ENCODE data around the gene ABTB2.

Gene ABTB2

GRCh38 chr11:34280945-34281872 is 76.6 kb downstream of the ABTB2 start:
- no peak for DNase-seq

GRCh38 chr11:34278693-34279297 is 79.0 kb downstream of the ABTB2 start:
- no peak for DNase-seq

- DNase-seq = no peak
Measured at GRCh38 chr11:34278175-34278574, 79.6 kb downstream of the ABTB2 start.

- DNase-seq = no peak
Measured at GRCh38 chr11:34277171-34277570, 80.6 kb downstream of the ABTB2 start.

GRCh38 chr11:34276352-34276864 is 81.4 kb downstream of the ABTB2 start:
- DNase-seq = no peak

- no peak for DNase-seq
Measured at GRCh38 chr11:34275486-34275885, 82.3 kb downstream of the ABTB2 start.

- no peak for DNase-seq
Measured at GRCh38 chr11:34274712-34275398, 83.0 kb downstream of the ABTB2 start.

GRCh38 chr11:34273099-34273498 is 84.7 kb downstream of the ABTB2 start:
- no peak for DNase-seq

GRCh38 chr11:34271727-34272126 is 86.1 kb downstream of the ABTB2 start:
- DNase-seq = no peak

- no peak for DNase-seq
Measured at GRCh38 chr11:34270711-34271110, 87.1 kb downstream of the ABTB2 start.

- no peak for DNase-seq
Measured at GRCh38 chr11:34269694-34270245, 88.0 kb downstream of the ABTB2 start.

- DNase-seq = no peak
Measured at GRCh38 chr11:34268906-34269430, 88.8 kb downstream of the ABTB2 start.

GRCh38 chr11:34267417-34267816 is 90.4 kb downstream of the ABTB2 start:
- no peak for DNase-seq

GRCh38 chr11:34267013-34267412 is 90.8 kb downstream of the ABTB2 start:
- no peak for DNase-seq

GRCh38 chr11:34266090-34266912 is 91.5 kb downstream of the ABTB2 start:
- peak; percentile 73 for DNase-seq

GRCh38 chr11:34264303-34265110 is 93.3 kb downstream of the ABTB2 start:
- no peak for DNase-seq

- no peak for DNase-seq
Measured at GRCh38 chr11:34263441-34264091, 94.2 kb downstream of the ABTB2 start.

- no peak for DNase-seq
Measured at GRCh38 chr11:34262531-34263081, 95.2 kb downstream of the ABTB2 start.

- DNase-seq = no peak
Measured at GRCh38 chr11:34261820-34262219, 96.0 kb downstream of the ABTB2 start.

- DNase-seq = no peak
Measured at GRCh38 chr11:34261095-34261494, 96.7 kb downstream of the ABTB2 start.

Measured in OCI-M1 (cell line).